Liver (tissue), 9 donors: ENCODE data around the gene DOCK8. TPM values are rescaled to one million over a fixed set of nuclear protein-coding genes. Genes with fewer than 3 reads are reported as not detected.

ENCODE experiments used
- DNase-seq: peaks from one replicate; pipeline ENCODE4 v3.0.0-alpha.2; 2017; ENCODE audit warnings: low spot score
- H3K27ac ChIP-seq, 2 donors: one replicate each; pipeline ENCODE4 v1.7.0; 2013; ENCODE audit warnings: inconsistent platforms in 2 of 2, low read length in 2 of 2, control low read depth in 1 of 2, low read depth in 1 of 2, mild to moderate bottlenecking in 1 of 2
- H3K27me3 ChIP-seq, 4 donors: one replicate each; pipeline versions ENCODE4 v1.6.1 to v1.7.0; 2013; ENCODE audit warnings: low read length in 3 of 4, inconsistent platforms in 1 of 4, mild to moderate bottlenecking in 1 of 4, moderate library complexity in 1 of 4; ENCODE audit not compliant: control insufficient read depth in 4 of 4, insufficient read depth in 4 of 4
- H3K36me3 ChIP-seq, 4 donors: one replicate each; pipeline versions ENCODE4 v1.6.1 to v1.7.0; 2013; ENCODE audit warnings: low read length in 3 of 4, mild to moderate bottlenecking in 3 of 4, low read depth in 1 of 4, moderate library complexity in 1 of 4; ENCODE audit not compliant: control insufficient read depth in 4 of 4, insufficient read depth in 3 of 4
- H3K4me1 ChIP-seq, 4 donors: one replicate each; pipeline versions ENCODE4 v1.6.1 to v1.7.0; 2013; ENCODE audit warnings: low read length in 3 of 4, mild to moderate bottlenecking in 3 of 4, moderate library complexity in 1 of 4; ENCODE audit not compliant: control insufficient read depth in 4 of 4, insufficient read depth in 4 of 4
- H3K4me3 ChIP-seq, 3 donors: one replicate each; pipeline versions ENCODE4 v1.6.1 to v1.7.0; 2013; ENCODE audit warnings: low read length in 3 of 3, control low read depth in 1 of 3, low read depth in 1 of 3, mild to moderate bottlenecking in 1 of 3
- H3K9ac ChIP-seq, 2 donors: one replicate each; pipeline ENCODE4 v1.7.0; 2013; ENCODE audit warnings: low read length in 2 of 2, mild to moderate bottlenecking in 2 of 2, moderate library complexity in 2 of 2, control low read depth in 1 of 2, low read depth in 1 of 2
- H3K9me3 ChIP-seq, 4 donors: one replicate each; pipeline versions ENCODE4 v1.6.1 to v1.7.0; 2013; ENCODE audit warnings: low read length in 3 of 4; ENCODE audit not compliant: control insufficient read depth in 4 of 4
- EGR1 ChIP-seq, 2 donors: IDR thresholded peaks; 2 replicates each; pipeline ENCODE4 v1.6.1; 2016 to 2018; ENCODE audit warnings: antibody characterized with exemption in 2 of 2, low read depth in 2 of 2
- FOXA1 ChIP-seq: IDR thresholded peaks from 2 replicates; pipeline ENCODE4 v1.6.1; 2016; ENCODE audit warnings: antibody characterized with exemption
- FOXA2 ChIP-seq: IDR thresholded peaks from 2 replicates; pipeline ENCODE4 v1.6.1; 2016; ENCODE audit warnings: antibody characterized with exemption
- GABPA ChIP-seq, 2 donors: IDR thresholded peaks in 1 of 2; conservative IDR thresholded peaks in 1 of 2; 2 replicates each; pipeline ENCODE4 v1.6.1; 2016; ENCODE audit warnings: antibody characterized with exemption in 2 of 2, mild to moderate bottlenecking in 1 of 2, moderate library complexity in 1 of 2
- HNF4A ChIP-seq, 2 donors: conservative IDR thresholded peaks; 2 replicates each; pipeline ENCODE4 v1.6.1; 2016; ENCODE audit warnings: antibody characterized with exemption in 2 of 2, mild to moderate bottlenecking in 2 of 2
- HNF4G ChIP-seq: IDR thresholded peaks from 2 replicates; pipeline ENCODE4 v1.6.1; 2016; ENCODE audit warnings: antibody characterized with exemption
- JUND ChIP-seq, 2 donors: IDR thresholded peaks; 2 replicates each; pipeline ENCODE4 v1.6.1; 2016; ENCODE audit warnings: antibody characterized with exemption in 2 of 2
- MAX ChIP-seq: IDR thresholded peaks from 2 replicates; pipeline ENCODE4 v1.6.1; 2016; ENCODE audit warnings: antibody characterized with exemption
- NR2F2 ChIP-seq: IDR thresholded peaks from 2 replicates; pipeline ENCODE4 v1.6.1; 2016; ENCODE audit warnings: antibody characterized with exemption
- RAD21 ChIP-seq, 2 donors: IDR thresholded peaks; 2 replicates each; pipeline ENCODE4 v1.6.1; 2016; ENCODE audit warnings: antibody characterized with exemption in 2 of 2, mild to moderate bottlenecking in 2 of 2
- RXRA ChIP-seq, 2 donors: IDR thresholded peaks; 2 replicates each; pipeline ENCODE4 v1.6.1; 2017 to 2018; ENCODE audit warnings: antibody characterized with exemption in 2 of 2, mild to moderate bottlenecking in 1 of 2
- SP1 ChIP-seq: IDR thresholded peaks from 2 replicates; pipeline ENCODE4 v1.6.1; 2018; ENCODE audit warnings: antibody characterized with exemption, mild to moderate bottlenecking
- YY1 ChIP-seq: IDR thresholded peaks from 2 replicates; pipeline ENCODE4 v1.6.1; 2016; ENCODE audit warnings: antibody characterized with exemption, mild to moderate bottlenecking
- ZBTB33 ChIP-seq: IDR thresholded peaks from 2 replicates; pipeline ENCODE4 v1.6.1; 2016; ENCODE audit warnings: antibody characterized with exemption
- WGBS: extraction: QIAGEN DNeasy Blood & Tissue Kit; methylation state at CpG from one replicate; pipeline ENCODE4 v1.1.7; 2013; 5-methylcytosine and 5-hydroxymethylcytosine counted together
- polyA plus RNA-seq, 2 donors: library from polyadenylated mRNA; stranded (reverse) in 1 of 2; unstranded in 1 of 2; fragments of 200-250 nt in 1 of 2; fragments of >200 nt in 1 of 2; fragmentation: Nextera tagmentation in 1 of 2; extraction: Ambion mirVana in 1 of 2; gene quantifications; one replicate each; pipeline versions ENCODE4 v1.2.1 to v1.2.3, GENCODE V29; 2013 to 2015
- total RNA-seq, 2 donors: library from RNA; depleted of rRNA; stranded (reverse); fragments of >200 nt; gene quantifications; one replicate each; pipeline ENCODE4 v1.2.3, GENCODE V29; 2014
- TF ChIP-seq, protein P1 (sequence below): IDR thresholded peaks from 2 replicates; pipeline ENCODE4 v1.6.1; 2016; ENCODE audit warnings: antibody characterized with exemption, mild to moderate bottlenecking
- donor health status: healthy.
- donor health status: healthy.
- donor health status: healthy.
- donor health status: healthy.
- donor health status: healthy.

Gene DOCK8
- total and polyA plus RNA-seq, 4 donors: 3.8 to 22.6 (median 7.4) TPM

DNA sequence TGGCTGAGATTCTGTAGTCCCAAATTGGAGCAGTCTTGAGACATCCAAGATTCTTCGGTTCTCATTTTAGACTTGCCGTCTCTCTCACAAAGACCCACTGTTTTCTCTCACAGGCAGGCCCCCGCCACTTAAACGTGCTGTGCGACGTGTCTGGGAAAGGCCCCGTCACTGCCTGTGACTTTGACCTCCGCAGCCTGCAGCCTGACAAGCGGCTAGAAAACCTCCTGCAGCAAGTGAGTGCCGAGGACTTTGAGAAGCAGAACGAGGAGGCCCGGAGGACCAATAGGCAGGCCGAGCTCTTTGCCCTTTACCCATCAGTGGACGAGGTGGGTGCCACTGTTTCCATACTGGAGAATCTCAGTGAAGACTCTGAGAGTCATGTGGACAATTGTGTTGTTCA, 97.2 kb downstream of the DOCK8 start:
- DNase-seq: no peak
- H3K27ac ChIP-seq: no peak overlapping the region
- peaks cover 0 to 6% (median 1%) of the 10 kb centered on the region in 4 donors for H3K36me3 ChIP-seq
- no peak overlapping the region for H3K9ac ChIP-seq
- WGBS: 91% methylated on average over 14 of the region's 14 CpGs
- TF ChIP-seq EGR1 (IDR thresholded peaks at IDR 0.05; ENCODE audit: low read depth in 2 of 2): no peak
- TF ChIP-seq GABPA (IDR thresholded peaks at IDR 0.05 in 1 of 2, conservative IDR thresholded peaks at IDR 0.05 in 1 of 2): no peak
- TF ChIP-seq MAX: no peak
- TF ChIP-seq FOXA1: no peak
- TF ChIP-seq HNF4A (conservative IDR thresholded peaks at IDR 0.05): no peak
- TF ChIP-seq RAD21 (IDR thresholded peaks at IDR 0.05): no peak
- TF ChIP-seq YY1: no peak
- no peak for TF ChIP-seq FOXA2
- no peak for TF ChIP-seq SP1
- no peak for TF ChIP-seq JUND (IDR thresholded peaks at IDR 0.05)
- H3K9me3 ChIP-seq: no peaks in the 10 kb centered on the region
- H3K4me3 ChIP-seq: no peak overlapping the region
- no peaks in the 10 kb centered on the region for H3K4me1 ChIP-seq
- H3K27me3 ChIP-seq: no peaks in the 10 kb centered on the region

DNA sequence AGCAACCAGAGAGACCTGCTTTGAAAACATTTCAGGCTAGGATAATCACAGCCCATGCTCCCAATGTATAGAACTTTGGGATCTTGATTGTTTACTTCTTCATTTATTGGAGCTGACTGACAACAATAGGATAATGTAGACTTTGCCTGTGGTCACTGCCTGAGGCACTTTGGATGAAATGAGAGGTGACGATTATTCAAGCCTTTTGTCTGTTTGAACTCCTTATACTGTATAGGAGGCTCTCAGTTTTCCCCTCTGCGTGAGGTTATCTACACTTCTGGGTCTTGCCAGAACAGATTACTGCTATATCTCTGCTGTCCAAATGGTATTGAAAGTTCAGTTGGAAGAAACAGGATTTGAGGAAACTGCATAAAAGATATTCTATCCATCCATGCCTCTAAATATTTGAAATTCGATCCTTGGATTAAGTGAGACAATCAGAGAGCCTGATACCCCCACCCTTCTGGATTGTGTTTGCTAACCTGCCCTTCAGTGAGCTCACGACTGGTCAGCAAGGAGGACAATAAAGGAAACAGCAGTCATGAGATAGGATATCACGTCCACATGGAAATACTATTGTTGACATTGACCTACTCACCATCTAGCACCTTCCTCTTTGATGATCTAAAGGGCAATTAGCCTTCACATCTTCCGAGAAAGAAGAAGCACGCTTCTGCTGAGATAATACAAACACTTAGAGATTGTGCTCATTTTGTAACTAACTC, 98.1 kb downstream of the DOCK8 start:
- DNase-seq: no peak
- H3K36me3 ChIP-seq: peaks cover 0 to 6% (median 3%) of the 10 kb centered on the region in 4 donors

GRCh38 chr9:316382-316965, 101.8 kb downstream of the DOCK8 start:
- Histone ChIP-seq H3K27ac (no peak overlapping the region), H3K4me3 (no peak overlapping the region), H3K36me3 (peaks cover 0 to 6% (median 3%) of the 10 kb centered on the region in 4 donors), H3K27me3 (no peaks in the 10 kb centered on the region), H3K9ac (no peak overlapping the region), H3K9me3 (no peaks in the 10 kb centered on the region), H3K4me1 (no peaks in the 10 kb centered on the region)
- no peak for DNase-seq
- WGBS: 87% methylated on average over 2 of the region's 2 CpGs
- peak in 1 of 2 donors; percentile 19 for TF ChIP-seq RAD21 (IDR thresholded peaks at IDR 0.05)
- TF ChIP-seq FOXA1: no peak
- TF ChIP-seq HNF4A (conservative IDR thresholded peaks at IDR 0.05): no peak

More for the DNA sequence above, 98.1 kb downstream of the DOCK8 start:
- no peaks in the 10 kb centered on the region for H3K27me3 ChIP-seq
- no peaks in the 10 kb centered on the region for H3K9me3 ChIP-seq
- no peak for TF ChIP-seq FOXA2
- no peak overlapping the region for H3K4me3 ChIP-seq
- 80% methylated on average over 7 of the region's 7 CpGs for WGBS
- no peaks in the 10 kb centered on the region for H3K4me1 ChIP-seq
- no peak overlapping the region for H3K9ac ChIP-seq
- H3K27ac ChIP-seq: no peak overlapping the region

DNA sequence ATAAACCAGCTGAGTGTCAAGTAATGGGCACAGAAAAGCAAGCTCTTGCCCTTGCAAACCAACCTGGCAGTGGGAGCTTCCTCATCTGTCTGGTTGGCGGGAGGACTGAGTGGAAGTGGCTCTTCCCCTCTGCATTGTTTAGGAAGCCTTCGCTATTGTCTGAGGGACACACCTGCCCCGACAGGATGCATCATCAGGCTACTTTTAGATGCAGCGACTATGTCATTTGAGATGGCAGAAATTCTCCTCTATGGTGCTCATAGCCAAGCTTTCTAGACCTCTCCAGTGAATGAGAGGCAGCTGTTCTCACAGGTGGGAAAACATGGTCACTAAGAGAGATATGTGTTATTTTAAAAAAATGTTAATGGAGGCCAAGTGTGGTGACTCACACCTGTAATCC, 104.0 kb downstream of the DOCK8 start:
- Histone ChIP-seq H3K4me1 (no peaks in the 10 kb centered on the region), H3K27ac (no peak overlapping the region), H3K36me3 (peaks cover 0 to 3% (median under 1%) of the 10 kb centered on the region in 4 donors), H3K27me3 (no peaks in the 10 kb centered on the region), H3K4me3 (no peak overlapping the region), H3K9me3 (no peaks in the 10 kb centered on the region), H3K9ac (no peak overlapping the region)
- 93% methylated on average over 4 of the region's 4 CpGs for WGBS
- no peak for TF ChIP-seq HNF4G
- TF ChIP-seq, protein P1, sequence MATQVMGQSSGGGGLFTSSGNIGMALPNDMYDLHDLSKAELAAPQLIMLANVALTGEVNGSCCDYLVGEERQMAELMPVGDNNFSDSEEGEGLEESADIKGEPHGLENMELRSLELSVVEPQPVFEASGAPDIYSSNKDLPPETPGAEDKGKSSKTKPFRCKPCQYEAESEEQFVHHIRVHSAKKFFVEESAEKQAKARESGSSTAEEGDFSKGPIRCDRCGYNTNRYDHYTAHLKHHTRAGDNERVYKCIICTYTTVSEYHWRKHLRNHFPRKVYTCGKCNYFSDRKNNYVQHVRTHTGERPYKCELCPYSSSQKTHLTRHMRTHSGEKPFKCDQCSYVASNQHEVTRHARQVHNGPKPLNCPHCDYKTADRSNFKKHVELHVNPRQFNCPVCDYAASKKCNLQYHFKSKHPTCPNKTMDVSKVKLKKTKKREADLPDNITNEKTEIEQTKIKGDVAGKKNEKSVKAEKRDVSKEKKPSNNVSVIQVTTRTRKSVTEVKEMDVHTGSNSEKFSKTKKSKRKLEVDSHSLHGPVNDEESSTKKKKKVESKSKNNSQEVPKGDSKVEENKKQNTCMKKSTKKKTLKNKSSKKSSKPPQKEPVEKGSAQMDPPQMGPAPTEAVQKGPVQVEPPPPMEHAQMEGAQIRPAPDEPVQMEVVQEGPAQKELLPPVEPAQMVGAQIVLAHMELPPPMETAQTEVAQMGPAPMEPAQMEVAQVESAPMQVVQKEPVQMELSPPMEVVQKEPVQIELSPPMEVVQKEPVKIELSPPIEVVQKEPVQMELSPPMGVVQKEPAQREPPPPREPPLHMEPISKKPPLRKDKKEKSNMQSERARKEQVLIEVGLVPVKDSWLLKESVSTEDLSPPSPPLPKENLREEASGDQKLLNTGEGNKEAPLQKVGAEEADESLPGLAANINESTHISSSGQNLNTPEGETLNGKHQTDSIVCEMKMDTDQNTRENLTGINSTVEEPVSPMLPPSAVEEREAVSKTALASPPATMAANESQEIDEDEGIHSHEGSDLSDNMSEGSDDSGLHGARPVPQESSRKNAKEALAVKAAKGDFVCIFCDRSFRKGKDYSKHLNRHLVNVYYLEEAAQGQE: no peak
- TF ChIP-seq ZBTB33: no peak
- TF ChIP-seq HNF4A (conservative IDR thresholded peaks at IDR 0.05): no peak
- no peak for TF ChIP-seq JUND (IDR thresholded peaks at IDR 0.05)
- TF ChIP-seq SP1: no peak
- TF ChIP-seq NR2F2: no peak
- TF ChIP-seq GABPA (IDR thresholded peaks at IDR 0.05 in 1 of 2, conservative IDR thresholded peaks at IDR 0.05 in 1 of 2): no peak
- TF ChIP-seq MAX: no peak
- TF ChIP-seq RXRA (IDR thresholded peaks at IDR 0.05): no peak
- no peak for TF ChIP-seq RAD21 (IDR thresholded peaks at IDR 0.05)
- DNase-seq: no peak
